HCT116 (cell line): ENCODE data around the gene LRRFIP1. TPM values are rescaled to one million over a fixed set of nuclear protein-coding genes. Genes with fewer than 3 reads are reported as not detected.

ENCODE experiments used
- ATAC-seq: fragments of 200-7000 bp; cut with Tn5 transposase; 2 replicates; pipeline ENCODE4 v1.9.1; 2020; ENCODE audit warnings: mild to moderate bottlenecking, moderate library complexity
- BruUV-seq: library from RNA; stranded (reverse); fragments of 400-500 nt; replicated peaks from 2 replicates; lab custom pipeline; 2021; lab: Mats Ljungman, UMichigan
- CTCF ChIA-PET: fragments of 300-600 bp; sonication (Branson Sonifier 250); formaldehyde crosslinking; loops from one replicate; lab custom pipeline; 2021; ENCODE audit warnings: antibody characterized with exemption; lab: Charles Lee
- POLR2A ChIA-PET: fragments of 300-600, 350-600 bp; sonication (Branson Sonifier 250); formaldehyde crosslinking; loops from one replicate; lab custom pipeline; 2021; ENCODE audit warnings: antibody characterized with exemption; lab: Charles Lee
- RAD21 ChIA-PET, 2 experiments: fragments of 300-600 bp; sonication (Branson Sonifier 250); formaldehyde crosslinking; loops; one replicate each; lab custom pipeline; 2023; ENCODE audit warnings: low total read pairs in 2 of 2; ENCODE audit not compliant: uncharacterized antibody in 2 of 2, unreplicated experiment in 2 of 2, low non-redundant PET in 1 of 2; lab: Charles Lee
- DNase-seq: peaks from one replicate; pipeline ENCODE4 v3.0.0-alpha.2; 2010; ENCODE audit warnings: low read depth, low spot score
- H2AFZ ChIP-seq: fragments of 200-600 bp; shearing (Covaris generic), sonication (generic); 2 replicates; pipeline ENCODE4 v1.6.1; 2017; ENCODE audit warnings: low read depth, mixed run types, mixed read lengths, antibody characterized with exemption, low read length; ENCODE audit not compliant: poor library complexity, severe bottlenecking
- H3K27ac ChIP-seq: 2 replicates; pipeline ENCODE4 v1.5.1; 2012; ENCODE audit warnings: low read depth, low read length
- H3K27me3 ChIP-seq: fragments of 200-600 bp; sonication (generic); 2 replicates; pipeline ENCODE4 v1.6.1; 2016; ENCODE audit warnings: mixed run types, low read length, mixed read lengths; ENCODE audit not compliant: insufficient read depth
- H3K36me3 ChIP-seq, 2 experiments: fragments of 200-500 bp in 1 of 2; fragments of 200-600 bp in 1 of 2; sonication (Bioruptor generic) in 1 of 2; sonication (generic) in 1 of 2; 2 replicates each; pipeline versions ENCODE4 v1.5.1 to v1.6.1; 2014 to 2016; ENCODE audit warnings: low read length in 2 of 2, inconsistent platforms in 1 of 2, mixed read lengths in 1 of 2, mixed run types in 1 of 2; ENCODE audit not compliant: insufficient read depth in 2 of 2, control insufficient read depth in 1 of 2
- H3K4me1 ChIP-seq, 2 experiments: fragments of 200-600 bp in 1 of 2; sonication (generic) in 1 of 2; 2 replicates each; pipeline versions ENCODE4 v1.5.1 to v1.6.1; 2012 to 2017; ENCODE audit warnings: low read length in 2 of 2, inconsistent platforms in 1 of 2, mild to moderate bottlenecking in 1 of 2, mixed read lengths in 1 of 2, mixed run types in 1 of 2, moderate library complexity in 1 of 2; ENCODE audit not compliant: insufficient read depth in 2 of 2, control insufficient read depth in 1 of 2
- H3K4me2 ChIP-seq: fragments of 200-600 bp; sonication (generic); 2 replicates; pipeline ENCODE4 v1.6.1; 2017; ENCODE audit warnings: mixed run types, low read length, mixed read lengths
- H3K4me3 ChIP-seq, 2 experiments: fragments of 200-600 bp in 1 of 2; sonication (generic) in 1 of 2; replicated peaks in 1 of 2; 2 replicates each; pipeline ENCODE4 v1.5.1; 2011 to 2016; ENCODE audit warnings: low read length in 2 of 2, control low read depth in 1 of 2, low read depth in 1 of 2, mild to moderate bottlenecking in 1 of 2, mixed read lengths in 1 of 2, mixed run types in 1 of 2
- H3K79me2 ChIP-seq: fragments of 200-600 bp; sonication (generic); 2 replicates; pipeline ENCODE4 v1.6.1; 2017; ENCODE audit warnings: mild to moderate bottlenecking, mixed run types, low read length, moderate library complexity, mixed read lengths; ENCODE audit not compliant: insufficient read depth
- H3K9ac ChIP-seq: fragments of 200-600 bp; sonication (generic); 2 replicates; pipeline ENCODE4 v1.6.1; 2016; ENCODE audit warnings: low read length, mixed read lengths
- H3K9me2 ChIP-seq: fragments of 200-600 bp; sonication (generic), shearing (Covaris generic); 2 replicates; pipeline ENCODE4 v1.6.1; 2017; ENCODE audit warnings: mixed run types, mild to moderate bottlenecking, moderate library complexity; ENCODE audit not compliant: insufficient read depth
- H3K9me3 ChIP-seq, 2 experiments: fragments of 200-500 bp in 1 of 2; fragments of 200-600 bp in 1 of 2; sonication (Bioruptor generic) in 1 of 2; sonication (generic) in 1 of 2; 2 replicates each; pipeline ENCODE4 v1.6.1; 2014 to 2017; ENCODE audit warnings: low read length in 2 of 2, mixed read lengths in 2 of 2, inconsistent platforms in 1 of 2, low read depth in 1 of 2, mild to moderate bottlenecking in 1 of 2, mixed run types in 1 of 2, moderate library complexity in 1 of 2; ENCODE audit not compliant: control insufficient read depth in 1 of 2, insufficient read depth in 1 of 2
- H4K20me1 ChIP-seq: fragments of 200-600 bp; sonication (generic), shearing (Covaris generic); 2 replicates; pipeline ENCODE4 v1.6.1; 2017; ENCODE audit warnings: mixed run types, mild to moderate bottlenecking, moderate library complexity; ENCODE audit not compliant: insufficient read depth
- ATF3 ChIP-seq: IDR thresholded peaks from 2 replicates; pipeline ENCODE4 v1.6.1; 2012
- CBX3 ChIP-seq: IDR thresholded peaks from 2 replicates; pipeline ENCODE4 v1.6.1; 2012; ENCODE audit warnings: low read depth
- CEBPB ChIP-seq: IDR thresholded peaks from 2 replicates; pipeline ENCODE4 v1.6.1; 2012; ENCODE audit warnings: low read depth
- CTCF ChIP-seq, 3 experiments: fragments of 200-600 bp in 1 of 3; sonication (generic) in 1 of 3; IDR thresholded peaks in 2 of 3; conservative IDR thresholded peaks in 1 of 3; 2 replicates each; pipeline ENCODE4 v1.5.1; 2012 to 2017; ENCODE audit warnings: low read depth in 2 of 3, low read length in 2 of 3, antibody characterized with exemption in 1 of 3, borderline replicate concordance in 1 of 3, control low read depth in 1 of 3, mild to moderate bottlenecking in 1 of 3, mixed read lengths in 1 of 3, mixed run types in 1 of 3, moderate library complexity in 1 of 3; ENCODE audit not compliant: insufficient read depth in 1 of 3
- EGR1 ChIP-seq: IDR thresholded peaks from 2 replicates; pipeline ENCODE4 v1.6.1; 2012; ENCODE audit warnings: low read depth
- EZH2 ChIP-seq: fragments of 200-600 bp; sonication (generic); IDR thresholded peaks from 2 replicates; pipeline ENCODE4 v1.6.1; 2017; ENCODE audit warnings: antibody characterized with exemption, mixed run types
- EZH2phosphoT487 ChIP-seq: fragments of 200-600 bp; IDR thresholded peaks from 2 replicates; pipeline ENCODE4 v1.6.1; 2018; ENCODE audit warnings: antibody characterized with exemption, borderline replicate concordance
- FOSL1 ChIP-seq: IDR thresholded peaks from 2 replicates; pipeline ENCODE4 v1.6.1; 2012; ENCODE audit warnings: low read depth
- JUND ChIP-seq: IDR thresholded peaks from 2 replicates; pipeline ENCODE4 v1.6.1; 2012
- POLR2A ChIP-seq: IDR thresholded peaks from 2 replicates; pipeline ENCODE4 v1.7.0; 2011; ENCODE audit warnings: borderline replicate concordance; ENCODE audit not compliant: insufficient read depth, insufficient read length; ENCODE audit errors: extremely low read depth
- POLR2AphosphoS5 ChIP-seq: IDR thresholded peaks from 2 replicates; pipeline ENCODE4 v1.6.1; 2011; ENCODE audit warnings: mild to moderate bottlenecking, low read depth, low read length, moderate library complexity
- RAD21 ChIP-seq: IDR thresholded peaks from 2 replicates; pipeline ENCODE4 v1.6.1; 2012; ENCODE audit warnings: low read depth, mild to moderate bottlenecking
- REST ChIP-seq: IDR thresholded peaks from 2 replicates; pipeline ENCODE4 v1.6.1; 2012; ENCODE audit warnings: low read depth
- SP1 ChIP-seq: IDR thresholded peaks from 2 replicates; pipeline ENCODE4 v1.6.1; 2012; ENCODE audit warnings: low read depth
- YY1 ChIP-seq: IDR thresholded peaks from 2 replicates; pipeline ENCODE4 v1.6.1; 2011; ENCODE audit warnings: low read length, low read depth, moderate library complexity, mild to moderate bottlenecking; ENCODE audit not compliant: insufficient replicate concordance; ENCODE audit errors: extremely low read depth
- ZFX ChIP-seq: fragments of 450-650 bp; IDR thresholded peaks from 2 replicates; pipeline ENCODE4 v1.6.1; 2017
- ZNF274 ChIP-seq: fragments of 200-500 bp; sonication (Bioruptor generic); IDR thresholded peaks from 2 replicates; pipeline ENCODE4 v1.6.1; 2014; ENCODE audit warnings: mild to moderate bottlenecking, low read depth, low read length, inconsistent platforms
- intact Hi-C: fragments of 100-400 bp; cut with micrococcal nuclease; formaldehyde crosslinking; loops from 2 replicates; pipeline ENCODE4 v1.10.0; 2022
- total RNA-seq: library from RNA; stranded (reverse); gene quantifications from one replicate; pipeline ENCODE4 v1.2.1, GENCODE V29; 2021; ENCODE audit not compliant: unreplicated experiment

The LRRFIP1 gene
- total RNA-seq, 1 experiment from 2014 or later, result 76.9 TPM

DNA sequence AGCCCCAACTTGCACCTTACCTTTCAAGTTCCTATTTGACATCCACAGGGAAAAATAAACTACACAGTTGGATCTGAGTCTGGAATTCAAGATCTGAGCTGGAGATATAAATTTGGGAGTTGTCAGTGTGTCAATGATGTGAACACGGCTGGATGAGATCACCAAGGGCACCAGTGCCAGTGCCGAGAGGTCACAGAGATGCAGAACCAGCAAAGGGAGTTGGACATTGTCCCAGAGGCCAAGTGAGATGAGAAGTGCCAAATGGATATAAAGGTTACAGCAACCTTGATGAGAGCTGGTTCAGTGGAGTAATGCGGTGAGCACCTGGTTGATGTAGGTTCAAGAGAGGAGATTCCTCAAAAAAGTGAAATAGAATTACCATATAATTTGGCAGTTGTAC, 24.8 kb downstream of the LRRFIP1 start:
- Histone ChIP-seq H3K4me1 (peaks cover 0 to 3% of the 10 kb centered on the region in 2 experiments; a peak in 1 of 4 replicates), H3K79me2 (no peaks in the 10 kb centered on the region), H3K4me2 (no peak overlapping the region), H3K27me3 (no peaks in the 10 kb centered on the region), H3K27ac (no peak overlapping the region), H3K36me3 (no peaks in the 10 kb centered on the region), H2AFZ (no peak overlapping the region), H4K20me1 (no peaks in the 10 kb centered on the region), H3K9me2 (no peaks in the 10 kb centered on the region), H3K9ac (no peak overlapping the region), H3K4me3 (no peak overlapping the region), H3K9me3 (no peaks in the 10 kb centered on the region)
- POLR2A ChIA-PET, result no interaction called here
- ATAC-seq (no peak), DNase-seq (no peak)
- RAD21 ChIA-PET, result no interaction called here
- intact Hi-C loops, result no loop called here
- CTCF ChIA-PET, result no interaction called here
- BruUV-seq, result no TSS peak
- TF ChIP-seq EZH2phosphoT487 (no peak), EZH2 (no peak), EGR1 (no peak)

GRCh38 chr2:237652854-237653253, 25.5 kb downstream of the LRRFIP1 start:
- Histone ChIP-seq H3K79me2 (no peaks in the 10 kb centered on the region), H3K4me1 (peaks cover 0 to 3% of the 10 kb centered on the region in 2 experiments; a peak in 1 of 4 replicates), H3K27ac (no peak overlapping the region), H3K9me2 (no peaks in the 10 kb centered on the region), H3K4me2 (no peak overlapping the region), H3K27me3 (no peaks in the 10 kb centered on the region), H3K36me3 (no peaks in the 10 kb centered on the region), H3K9ac (no peak overlapping the region), H4K20me1 (no peaks in the 10 kb centered on the region), H2AFZ (no peak overlapping the region), H3K4me3 (no peak overlapping the region), H3K9me3 (no peaks in the 10 kb centered on the region)
- DNase-seq (no peak), ATAC-seq (no peak)
- intact Hi-C loops, result no loop called here
- ChIA-PET POLR2A (no interaction called here), RAD21 (no interaction called here), CTCF (no interaction called here)
- no TSS peak for BruUV-seq
- TF ChIP-seq ATF3, result no peak
- TF ChIP-seq EZH2, result no peak
- TF ChIP-seq CBX3, result no peak
- TF ChIP-seq REST, result no peak
- no peak for TF ChIP-seq POLR2AphosphoS5
- TF ChIP-seq ZFX, result no peak
- no peak for TF ChIP-seq RAD21
- no peak for TF ChIP-seq ZNF274
- no peak for TF ChIP-seq CEBPB
- no peak for TF ChIP-seq POLR2A
- no peak for TF ChIP-seq CTCF (IDR thresholded peaks at IDR 0.05 in 2 of 3, conservative IDR thresholded peaks at IDR 0.05 in 1 of 3; ENCODE audit: borderline replicate concordance in 1 of 3, insufficient read depth in 1 of 3, low read depth in 2 of 3, low read length in 2 of 3)
- no peak for TF ChIP-seq YY1
- TF ChIP-seq FOSL1, result no peak
- TF ChIP-seq EGR1, result no peak
- no peak for TF ChIP-seq SP1
- TF ChIP-seq JUND, result no peak
